HG03442 (cell line): Measurements from ENCODE around the gene RABGAP1.

Source experiments
- ATAC-seq: cut with Tn5 transposase; IDR thresholded peaks from one replicate; pipeline ENCODE4 v1.9.1; 2021; ENCODE audit warnings: mild to moderate bottlenecking, moderate library complexity; ENCODE audit not compliant: unreplicated experiment

Gene RABGAP1

GRCh38 chr9:123007269-123007668 lies 66.4 kb downstream of the RABGAP1 start:
- no peak for ATAC-seq

DNA sequence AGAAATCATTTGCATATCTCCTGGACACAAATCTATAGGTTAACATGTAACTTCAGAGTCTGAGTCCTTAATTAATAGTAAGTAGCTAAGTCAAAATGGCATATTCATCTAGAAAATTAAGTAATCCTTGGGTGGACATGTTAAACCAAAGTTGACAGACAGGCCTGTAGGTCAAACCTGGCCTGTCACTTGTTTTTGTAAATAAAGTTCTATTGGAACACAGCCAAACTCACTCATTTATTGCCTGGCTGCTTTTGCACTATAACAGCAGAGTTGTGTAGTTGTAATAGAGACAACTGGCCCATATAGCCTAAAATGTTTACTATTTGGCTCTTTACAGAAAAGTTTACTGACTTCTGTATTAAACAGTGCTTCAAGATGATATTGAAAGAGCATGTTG lies 68.1 kb downstream of the RABGAP1 start:
- ATAC-seq = no peak

GRCh38 chr9:123011380-123011779 lies 70.6 kb downstream of the RABGAP1 start:
- no peak for ATAC-seq

- no peak for ATAC-seq
These were observed 71.2 kb downstream of the RABGAP1 start for GRCh38 chr9:123011878-123012528.

DNA sequence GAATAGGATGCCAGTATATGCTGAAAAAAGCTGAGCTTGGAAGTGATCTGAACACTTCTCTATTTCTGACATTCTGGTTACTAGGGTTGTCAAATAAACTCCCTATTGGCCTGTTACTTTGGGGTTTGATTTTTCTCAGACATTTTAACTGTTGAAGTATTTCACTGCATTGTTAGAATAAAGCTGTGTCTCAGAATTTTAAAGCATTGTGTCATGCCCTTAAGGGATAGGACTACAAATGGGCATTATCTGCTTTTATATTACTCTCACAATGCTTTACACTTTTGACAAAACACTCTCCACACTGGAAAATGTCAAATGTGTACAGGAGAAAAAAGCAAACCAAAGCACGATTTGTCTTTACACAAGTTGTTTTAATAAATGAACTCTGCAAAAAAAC lies 75.8 kb downstream of the RABGAP1 start:
- no peak for ATAC-seq

DNA sequence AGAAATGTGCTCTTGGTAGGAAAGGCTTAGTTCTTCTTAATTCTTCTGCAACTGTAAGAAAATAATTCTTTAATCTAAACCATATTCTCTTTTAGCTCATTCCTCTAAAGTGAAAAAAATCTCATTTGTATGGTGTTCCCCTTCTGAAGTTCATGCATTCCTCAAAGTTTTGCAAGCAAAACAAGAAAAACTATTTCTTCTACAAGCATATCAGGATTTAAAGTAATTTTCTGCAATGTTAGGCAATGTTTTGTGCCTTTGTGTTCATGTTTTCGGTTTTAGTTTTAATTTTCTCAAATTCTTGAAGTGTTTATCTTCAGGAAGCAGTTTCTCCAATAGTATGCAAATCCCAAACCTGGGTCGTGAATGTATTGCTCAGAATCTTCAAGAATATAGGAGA lies 80.0 kb downstream of the RABGAP1 start:
- no peak for ATAC-seq

GRCh38 chr9:123026425-123026824 lies 85.6 kb downstream of the RABGAP1 start:
- ATAC-seq = no peak

DNA sequence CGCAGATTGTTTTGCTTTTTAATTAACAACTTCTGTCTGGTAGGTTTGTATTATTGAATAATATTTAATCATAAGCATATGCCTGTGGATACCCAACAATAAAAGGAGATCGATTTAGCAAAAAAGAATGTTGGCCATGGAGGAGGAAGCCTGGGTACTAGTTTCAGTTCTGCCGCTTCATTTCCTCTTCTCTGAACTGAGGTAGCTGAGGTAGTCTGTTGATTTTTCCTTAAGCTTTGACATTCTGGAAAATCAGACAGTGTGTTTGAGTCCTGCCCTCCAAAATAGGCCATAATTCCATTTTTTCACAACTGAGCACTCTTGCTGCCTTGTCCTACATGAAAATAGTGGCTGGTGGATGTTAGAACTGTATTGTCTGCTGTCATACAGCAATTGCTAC lies 86.7 kb downstream of the RABGAP1 start:
- no peak for ATAC-seq

- no peak for ATAC-seq
These were observed 87.3 kb downstream of the RABGAP1 start for GRCh38 chr9:123028136-123028535.

DNA sequence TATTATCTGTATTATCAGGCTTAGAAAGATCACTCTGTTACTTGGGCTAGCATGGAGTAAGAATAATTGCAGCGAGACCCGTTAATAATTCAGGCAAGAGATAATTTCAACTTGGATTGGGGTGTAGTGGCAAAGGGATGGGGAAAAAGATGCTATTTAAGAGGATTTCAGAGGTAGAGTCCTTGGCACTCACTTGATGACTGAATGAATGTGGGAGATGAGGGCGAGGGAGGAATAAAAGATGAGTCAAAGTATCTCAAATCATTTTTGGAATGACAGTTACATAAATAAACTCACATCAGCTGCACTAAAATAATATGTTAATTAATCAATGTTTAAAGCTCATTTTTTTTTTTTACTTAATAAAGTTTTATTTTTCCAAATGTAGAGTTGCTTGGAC lies 88.2 kb downstream of the RABGAP1 start:
- ATAC-seq = no peak

- no peak for ATAC-seq
These were observed 91.1 kb downstream of the RABGAP1 start for GRCh38 chr9:123031963-123032362.

GRCh38 chr9:123033352-123033751 lies 92.5 kb downstream of the RABGAP1 start, which contains the start of gene GPR21:
Gene GPR21 (plus strand): TSS chr9:123033667. CDS start chr9:123034567, 900 bp downstream.
- no peak for ATAC-seq

GRCh38 chr9:123033864-123034601 lies 93.2 kb downstream of the RABGAP1 start:
- no peak for ATAC-seq

GRCh38 chr9:123034881-123035510 lies 94.2 kb downstream of the RABGAP1 start:
- ATAC-seq = no peak

DNA sequence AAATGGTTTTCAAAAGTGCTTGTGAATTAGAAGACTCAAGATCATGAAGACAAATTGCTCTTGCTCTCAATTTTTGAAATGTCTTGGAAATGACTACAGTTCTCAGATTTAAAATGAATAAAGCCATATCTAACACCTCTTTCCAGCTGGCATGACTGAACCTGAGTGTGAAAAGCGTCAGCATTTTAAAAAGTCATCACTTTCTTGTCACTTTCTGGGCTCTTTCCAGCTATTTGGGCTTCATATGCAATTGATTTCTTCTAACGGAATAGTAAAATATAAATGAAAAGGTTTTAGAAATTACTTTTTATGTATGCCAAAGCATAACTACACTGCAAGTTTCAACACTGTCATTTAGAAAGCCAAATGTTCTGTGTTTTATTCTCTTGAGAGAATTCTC lies 95.0 kb downstream of the RABGAP1 start:
- ATAC-seq = no peak

GRCh38 chr9:123036893-123037545 lies 96.2 kb downstream of the RABGAP1 start:
- no peak for ATAC-seq

DNA sequence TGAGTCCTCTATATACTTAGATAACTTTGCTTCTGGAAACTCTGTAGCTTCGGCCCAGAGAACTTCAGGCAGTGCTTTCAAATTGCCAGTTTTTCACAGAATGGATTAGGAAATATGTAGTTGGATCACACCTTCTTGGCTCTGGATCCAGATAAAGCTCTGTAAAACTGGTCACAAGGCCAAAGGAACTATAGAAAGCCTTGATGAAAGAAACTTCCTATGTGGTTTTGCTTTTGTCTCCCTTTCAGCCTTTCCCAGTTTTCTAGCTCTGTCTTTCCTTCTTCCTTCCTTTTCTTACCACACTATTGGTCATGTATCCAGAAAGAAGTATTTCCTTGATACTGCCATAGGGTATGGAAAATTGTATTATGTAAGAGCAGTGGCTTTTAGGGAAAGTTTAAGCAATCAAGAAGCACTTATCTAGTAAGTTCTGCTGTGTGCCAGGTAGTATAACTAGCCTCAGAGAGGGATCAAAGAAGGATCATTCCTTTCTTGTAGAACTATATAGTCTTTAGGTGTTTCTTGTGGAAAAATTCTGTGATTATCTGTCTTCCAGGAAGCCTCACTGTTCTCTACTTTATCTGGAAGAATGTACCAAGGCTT lies 98.9 kb downstream of the RABGAP1 start:
- ATAC-seq = no peak

GRCh38 chr9:123040801-123041200 lies 100.0 kb downstream of the RABGAP1 start:
- ATAC-seq = no peak

DNA sequence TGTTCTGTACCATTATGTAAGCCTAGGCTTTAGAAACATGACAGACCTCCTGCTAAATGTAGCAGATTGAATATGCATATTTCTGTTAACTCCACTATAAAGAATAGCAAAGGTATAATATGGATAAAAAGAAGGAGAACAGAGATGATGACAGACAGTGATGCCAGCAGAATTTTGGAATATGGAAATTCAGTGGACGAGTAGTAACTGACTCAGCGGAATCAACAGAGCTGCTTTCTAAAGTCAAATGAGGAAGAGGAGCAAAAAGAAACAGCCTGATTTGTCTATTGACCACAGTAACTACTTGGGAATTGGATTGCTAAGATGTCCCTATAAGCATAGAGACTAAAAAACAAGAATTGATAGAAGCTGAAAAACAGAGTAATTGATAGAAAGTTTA lies 100.7 kb downstream of the RABGAP1 start:
- no peak for ATAC-seq

DNA sequence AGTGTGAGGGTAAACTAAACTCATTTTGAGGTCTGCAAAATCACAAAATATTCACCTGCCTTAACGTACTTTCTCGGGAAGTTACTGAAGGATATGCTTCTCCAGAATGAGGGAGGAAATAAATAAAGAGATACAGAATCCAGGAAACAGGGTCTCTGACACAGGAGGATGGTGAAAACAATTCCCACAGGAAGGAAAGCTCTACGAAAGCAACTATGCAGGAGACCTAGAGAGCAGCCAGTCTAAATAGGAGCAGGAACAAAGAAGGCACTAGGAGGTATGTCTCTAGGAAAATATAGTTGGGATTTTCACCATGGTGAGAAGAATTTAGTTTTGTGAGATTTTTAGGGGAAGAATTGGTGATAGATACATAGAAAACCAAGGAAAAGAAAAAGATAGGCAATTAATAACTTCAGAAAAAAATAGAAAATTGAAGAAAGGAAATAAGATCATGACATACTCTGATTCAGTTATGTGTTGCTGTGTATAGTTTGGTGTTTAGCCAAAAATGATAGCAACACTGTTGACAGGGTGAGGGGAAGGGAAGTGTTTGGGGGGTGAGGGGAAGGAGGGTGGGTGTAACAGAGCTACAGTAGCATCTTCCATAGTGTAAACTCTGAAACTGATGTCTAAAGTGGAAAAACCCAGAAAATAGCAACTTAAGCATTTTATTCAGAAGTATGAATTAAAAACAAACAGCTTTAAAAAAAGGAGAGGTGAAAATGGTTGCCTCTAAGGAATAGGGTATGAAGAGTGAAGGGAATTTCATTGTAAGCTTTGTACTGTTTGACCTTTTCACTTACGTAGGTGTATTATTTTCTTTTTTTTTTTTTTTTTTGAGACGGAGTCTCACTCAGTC lies 102.5 kb downstream of the RABGAP1 start:
- no peak for ATAC-seq
